HL-60 (cell line): ENCODE measurements around the gene PPARGC1A.

Experiments used
- DNase-seq, 2 experiments: peaks; one replicate each; pipeline ENCODE4 v3.0.0-alpha.2; 2010 to 2020; ENCODE audit warnings: low read depth in 1 of 2, low spot score in 1 of 2
- H3K27ac ChIP-seq: fragments of 250-450 bp; sonication (Bioruptor Pico); replicated peaks from 2 replicates; pipeline ENCODE4 v1.5.1; 2020; ENCODE audit warnings: mild to moderate bottlenecking, moderate library complexity
- H3K27me3 ChIP-seq: fragments of 250-450 bp; sonication (Bioruptor Pico); 2 replicates; pipeline ENCODE4 v1.5.1; 2021; ENCODE audit warnings: mild to moderate bottlenecking, moderate library complexity; ENCODE audit not compliant: insufficient read depth, poor library complexity, severe bottlenecking
- H3K4me3 ChIP-seq: replicated peaks from 2 replicates; pipeline ENCODE4 v1.5.1; 2011; ENCODE audit warnings: mild to moderate bottlenecking, control low read depth, low read length; ENCODE audit not compliant: insufficient read depth
- GABPA ChIP-seq: IDR thresholded peaks from 2 replicates; pipeline ENCODE4 v1.6.1; 2012; ENCODE audit warnings: low read depth
- POLR2AphosphoS5 ChIP-seq: IDR thresholded peaks from 2 replicates; pipeline ENCODE4 v1.6.1; 2012; ENCODE audit warnings: low read depth
- SPI1 ChIP-seq: IDR thresholded peaks from 2 replicates; pipeline ENCODE4 v1.6.1; 2012; ENCODE audit warnings: low read depth, mild to moderate bottlenecking, borderline replicate concordance
- TF ChIP-seq, protein P1 (sequence below): IDR thresholded peaks from one replicate; pipeline ENCODE4 v1.5.1; 2011; ENCODE audit warnings: low read length, control low read depth, inconsistent platforms; ENCODE audit not compliant: insufficient read depth
- TF ChIP-seq, protein P2 (sequence below): IDR thresholded peaks from 2 replicates; pipeline ENCODE4 v1.6.1; 2012; ENCODE audit warnings: low read depth; ENCODE audit not compliant: insufficient replicate concordance

The PPARGC1A gene

DNA sequence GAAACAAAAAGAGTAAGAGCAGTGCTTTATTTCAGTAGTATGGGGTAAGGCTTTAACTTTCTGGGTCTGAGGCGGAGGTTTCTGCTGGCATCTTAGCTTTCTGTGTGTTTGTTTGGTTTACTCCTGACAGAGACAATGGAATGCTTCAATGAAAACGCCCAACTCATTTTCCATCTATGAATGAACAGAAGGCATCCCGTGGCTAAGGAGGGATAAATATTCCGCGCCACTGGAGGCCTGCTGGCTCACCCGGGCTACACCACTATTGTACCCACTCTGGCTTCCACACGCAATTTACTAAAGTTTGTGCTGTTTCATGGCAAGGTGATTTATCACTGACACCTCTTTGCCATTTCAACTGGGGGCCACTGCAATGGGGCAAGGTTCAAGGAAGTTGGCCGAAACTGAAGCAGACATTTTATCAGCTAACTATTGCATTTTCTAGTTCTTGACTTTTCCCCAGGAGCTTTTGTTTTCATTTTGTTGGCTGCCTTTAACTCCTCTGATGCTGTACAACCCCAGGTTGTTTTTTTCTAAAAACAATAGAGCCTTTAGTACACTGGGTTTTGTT is 32.8 kb upstream of the PPARGC1A start:
- no peak for DNase-seq
- H3K27me3 ChIP-seq: peaks cover 6% of the 10 kb centered on the region
- TF ChIP-seq SPI1: no peak
- TF ChIP-seq, protein P1, sequence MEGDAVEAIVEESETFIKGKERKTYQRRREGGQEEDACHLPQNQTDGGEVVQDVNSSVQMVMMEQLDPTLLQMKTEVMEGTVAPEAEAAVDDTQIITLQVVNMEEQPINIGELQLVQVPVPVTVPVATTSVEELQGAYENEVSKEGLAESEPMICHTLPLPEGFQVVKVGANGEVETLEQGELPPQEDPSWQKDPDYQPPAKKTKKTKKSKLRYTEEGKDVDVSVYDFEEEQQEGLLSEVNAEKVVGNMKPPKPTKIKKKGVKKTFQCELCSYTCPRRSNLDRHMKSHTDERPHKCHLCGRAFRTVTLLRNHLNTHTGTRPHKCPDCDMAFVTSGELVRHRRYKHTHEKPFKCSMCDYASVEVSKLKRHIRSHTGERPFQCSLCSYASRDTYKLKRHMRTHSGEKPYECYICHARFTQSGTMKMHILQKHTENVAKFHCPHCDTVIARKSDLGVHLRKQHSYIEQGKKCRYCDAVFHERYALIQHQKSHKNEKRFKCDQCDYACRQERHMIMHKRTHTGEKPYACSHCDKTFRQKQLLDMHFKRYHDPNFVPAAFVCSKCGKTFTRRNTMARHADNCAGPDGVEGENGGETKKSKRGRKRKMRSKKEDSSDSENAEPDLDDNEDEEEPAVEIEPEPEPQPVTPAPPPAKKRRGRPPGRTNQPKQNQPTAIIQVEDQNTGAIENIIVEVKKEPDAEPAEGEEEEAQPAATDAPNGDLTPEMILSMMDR: no peak
- no peak for TF ChIP-seq GABPA
- no peak for TF ChIP-seq POLR2AphosphoS5
- TF ChIP-seq, protein P2, sequence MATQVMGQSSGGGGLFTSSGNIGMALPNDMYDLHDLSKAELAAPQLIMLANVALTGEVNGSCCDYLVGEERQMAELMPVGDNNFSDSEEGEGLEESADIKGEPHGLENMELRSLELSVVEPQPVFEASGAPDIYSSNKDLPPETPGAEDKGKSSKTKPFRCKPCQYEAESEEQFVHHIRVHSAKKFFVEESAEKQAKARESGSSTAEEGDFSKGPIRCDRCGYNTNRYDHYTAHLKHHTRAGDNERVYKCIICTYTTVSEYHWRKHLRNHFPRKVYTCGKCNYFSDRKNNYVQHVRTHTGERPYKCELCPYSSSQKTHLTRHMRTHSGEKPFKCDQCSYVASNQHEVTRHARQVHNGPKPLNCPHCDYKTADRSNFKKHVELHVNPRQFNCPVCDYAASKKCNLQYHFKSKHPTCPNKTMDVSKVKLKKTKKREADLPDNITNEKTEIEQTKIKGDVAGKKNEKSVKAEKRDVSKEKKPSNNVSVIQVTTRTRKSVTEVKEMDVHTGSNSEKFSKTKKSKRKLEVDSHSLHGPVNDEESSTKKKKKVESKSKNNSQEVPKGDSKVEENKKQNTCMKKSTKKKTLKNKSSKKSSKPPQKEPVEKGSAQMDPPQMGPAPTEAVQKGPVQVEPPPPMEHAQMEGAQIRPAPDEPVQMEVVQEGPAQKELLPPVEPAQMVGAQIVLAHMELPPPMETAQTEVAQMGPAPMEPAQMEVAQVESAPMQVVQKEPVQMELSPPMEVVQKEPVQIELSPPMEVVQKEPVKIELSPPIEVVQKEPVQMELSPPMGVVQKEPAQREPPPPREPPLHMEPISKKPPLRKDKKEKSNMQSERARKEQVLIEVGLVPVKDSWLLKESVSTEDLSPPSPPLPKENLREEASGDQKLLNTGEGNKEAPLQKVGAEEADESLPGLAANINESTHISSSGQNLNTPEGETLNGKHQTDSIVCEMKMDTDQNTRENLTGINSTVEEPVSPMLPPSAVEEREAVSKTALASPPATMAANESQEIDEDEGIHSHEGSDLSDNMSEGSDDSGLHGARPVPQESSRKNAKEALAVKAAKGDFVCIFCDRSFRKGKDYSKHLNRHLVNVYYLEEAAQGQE: no peak
- H3K4me3 ChIP-seq: no peak overlapping the region
- H3K27ac ChIP-seq: no peak overlapping the region

DNA sequence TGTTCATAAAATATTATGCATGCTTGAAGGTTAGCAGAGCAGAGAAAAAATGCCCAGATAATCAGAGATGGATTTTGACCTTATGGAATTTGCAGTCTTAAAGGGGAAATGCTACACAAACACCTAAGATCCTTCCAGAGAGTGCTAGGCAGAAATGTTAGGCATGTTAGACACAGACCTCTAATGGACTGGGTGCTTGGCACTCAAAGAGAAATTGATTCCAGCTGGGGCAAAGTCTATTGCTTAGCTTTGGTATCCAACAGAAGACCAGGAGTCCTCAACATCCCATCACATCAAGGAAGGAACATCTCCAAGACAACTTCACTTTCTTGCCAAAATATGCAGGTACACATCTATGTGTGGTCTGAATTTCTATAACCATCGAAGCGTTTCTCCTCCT is 32.2 kb upstream of the PPARGC1A start:
- Histone ChIP-seq H3K4me3 (no peak overlapping the region), H3K27me3 (peaks cover 6% of the 10 kb centered on the region), H3K27ac (no peak overlapping the region)
- DNase-seq: no peak
- TF ChIP-seq, protein P2: no peak
- TF ChIP-seq, protein P1: no peak
- TF ChIP-seq POLR2AphosphoS5 (no peak), SPI1 (no peak), GABPA (no peak)

DNA sequence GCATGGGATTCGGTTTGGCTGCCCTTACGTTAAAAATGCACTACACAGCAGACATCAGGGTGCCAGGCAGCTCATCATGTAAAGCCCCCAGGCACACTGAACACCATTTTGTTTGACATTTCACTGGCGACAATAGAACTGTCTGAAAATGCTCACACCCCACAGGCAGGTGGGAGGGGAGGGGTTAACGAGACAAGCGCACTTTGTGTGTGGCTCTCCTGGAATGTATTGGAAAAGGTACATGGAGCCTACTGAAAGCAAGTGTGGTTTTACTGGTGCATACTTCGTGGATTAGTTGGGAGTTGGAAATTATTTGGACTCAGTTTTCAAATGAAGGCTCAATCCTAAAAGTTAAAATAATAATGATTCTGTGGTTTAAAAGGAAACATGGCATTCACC is 31.6 kb upstream of the PPARGC1A start:
- Histone ChIP-seq H3K27ac (no peak overlapping the region), H3K27me3 (peaks cover 6% of the 10 kb centered on the region), H3K4me3 (no peak overlapping the region)
- no peak for DNase-seq
- TF ChIP-seq GABPA (no peak), SPI1 (no peak), POLR2AphosphoS5 (no peak)
- TF ChIP-seq, protein P1: no peak
- TF ChIP-seq, protein P2: no peak
